NCI-H2107 (cell line): ENCODE results near the gene ICA1L.

Experiments
- DNase-seq: peaks from one replicate; lab custom pipeline; 2025; lab: John Stamatoyannopoulos, UW

Gene ICA1L

GRCh38 chr2:202736826-202737225, 134.7 kb downstream of the ICA1L start:
- DNase-seq: no peak

- no peak for DNase-seq
Observed at GRCh38 chr2:202726070-202726469, 145.5 kb downstream of the ICA1L start.

DNA sequence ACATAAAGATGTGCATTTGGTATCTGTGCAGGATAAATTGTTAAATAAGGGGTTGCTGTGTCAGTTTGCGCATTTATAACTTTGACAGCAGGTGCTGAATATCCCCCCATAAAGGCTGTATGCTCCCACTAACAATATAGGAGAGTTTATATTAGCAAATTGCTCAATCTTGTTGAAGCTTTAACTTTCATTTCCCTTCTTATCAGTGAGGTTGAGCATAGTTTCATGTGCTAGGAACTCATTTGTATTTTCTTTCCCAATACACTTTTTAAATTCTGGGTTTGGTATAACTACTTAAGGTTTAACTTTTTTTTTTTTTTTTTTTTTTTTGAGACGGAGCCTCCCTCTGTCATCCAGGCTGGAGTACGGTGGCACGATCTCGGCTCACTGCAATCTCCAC, 147.8 kb downstream of the ICA1L start:
- DNase-seq: no peak
